Right atrium auricular region (tissue), 2 donors: ENCODE data around the gene SEC61G. TPM values are rescaled to one million over a fixed set of nuclear protein-coding genes. Genes with fewer than 3 reads are reported as not detected.

ENCODE experiments used
- DNase-seq: peaks from one replicate; pipeline ENCODE4 v3.0.0-alpha.2; 2019; ENCODE audit warnings: low spot score
- H3K27ac ChIP-seq, 2 donors: fragments of 200-600 bp; sonication (generic); 1 replicate in 1 of 2; 2 replicates in 1 of 2; pipeline ENCODE4 v1.5.1; 2016 to 2019
- H3K27me3 ChIP-seq, 2 donors: fragments of 200-600 bp; sonication (generic); one replicate each; pipeline versions ENCODE4 v1.5.1 to v1.6.0; 2017 to 2019
- H3K36me3 ChIP-seq: fragments of 200-600 bp; sonication (generic); one replicate; pipeline ENCODE4 v1.5.1; 2016
- H3K4me1 ChIP-seq, 2 donors: fragments of 200-600 bp; sonication (generic); one replicate each; pipeline versions ENCODE4 v1.5.1 to v1.6.0; 2017 to 2019
- H3K4me3 ChIP-seq, 2 donors: fragments of 200-600 bp; sonication (generic); 1 replicate in 1 of 2; 2 replicates in 1 of 2; pipeline ENCODE4 v1.5.1; 2017 to 2019; ENCODE audit warnings: mild to moderate bottlenecking in 1 of 2, moderate library complexity in 1 of 2
- H3K9me3 ChIP-seq, 2 donors: fragments of 200-600 bp; sonication (generic); one replicate each; pipeline ENCODE4 v1.5.1; 2019
- CTCF ChIP-seq, 2 donors: fragments of 200-600 bp; sonication (generic); IDR thresholded peaks; one replicate each; pipeline ENCODE4 v1.5.1; 2019; ENCODE audit warnings: antibody characterized with exemption in 2 of 2
- total RNA-seq, 2 donors: library from RNA; depleted of rRNA; stranded (reverse); fragments of >200 nt; gene quantifications; one replicate each; pipeline ENCODE4 v1.1.0, GENCODE V29; 2016

The SEC61G gene
- total RNA-seq: 100 to 1,000 TPM; 219 to 307 TPM

- TF ChIP-seq CTCF (IDR thresholded peaks at IDR 0.05): no peak
- Histone ChIP-seq H3K27me3 (no peaks in the 10 kb centered on the region), H3K36me3 (peaks cover 12% of the 10 kb centered on the region), H3K4me1 (peaks cover 0 to 26% of the 10 kb centered on the region in 2 donors), H3K27ac (peak within 1 kb of the TSS; percentile 93 to 94), H3K4me3 (peak within 1 kb of the TSS; percentile 88 to 100), H3K9me3 (no peaks in the 10 kb centered on the region)
- DNase-seq: peak; percentile 98
Observed at GRCh38 chr7:54758702-54759592, at the start of gene SEC61G. TSS of gene SEC61G (minus strand) at chr7:54759211. CDS start at chr7:54757588, 1,623 bp downstream.

GRCh38 chr7:54802841-54803240 lies 43.8 kb upstream of the SEC61G start:
- H3K27me3 ChIP-seq: no peaks in the 10 kb centered on the region
- no peak for DNase-seq
- no peaks in the 10 kb centered on the region for H3K36me3 ChIP-seq
- no peaks in the 10 kb centered on the region for H3K9me3 ChIP-seq
- no peak overlapping the region for H3K4me3 ChIP-seq
- no peak for TF ChIP-seq CTCF (IDR thresholded peaks at IDR 0.05)
- H3K4me1 ChIP-seq: no peaks in the 10 kb centered on the region
- no peak overlapping the region for H3K27ac ChIP-seq

- H3K27ac ChIP-seq: no peak overlapping the region
- no peak for DNase-seq
- H3K27me3 ChIP-seq: no peaks in the 10 kb centered on the region
- no peaks in the 10 kb centered on the region for H3K4me1 ChIP-seq
- TF ChIP-seq CTCF (IDR thresholded peaks at IDR 0.05): no peak
- H3K9me3 ChIP-seq: no peaks in the 10 kb centered on the region
- no peak overlapping the region for H3K4me3 ChIP-seq
- H3K36me3 ChIP-seq: no peaks in the 10 kb centered on the region
Observed at GRCh38 chr7:54802114-54802513, 43.1 kb upstream of the SEC61G start.

- Histone ChIP-seq H3K4me1 (no peaks in the 10 kb centered on the region), H3K4me3 (no peak overlapping the region), H3K27me3 (no peaks in the 10 kb centered on the region), H3K27ac (no peak overlapping the region), H3K9me3 (no peaks in the 10 kb centered on the region), H3K36me3 (no peaks in the 10 kb centered on the region)
- no peak for TF ChIP-seq CTCF (IDR thresholded peaks at IDR 0.05)
- DNase-seq: no peak
Observed at GRCh38 chr7:54799792-54800191, 40.8 kb upstream of the SEC61G start.

- no peaks in the 10 kb centered on the region for H3K27me3 ChIP-seq
- TF ChIP-seq CTCF (IDR thresholded peaks at IDR 0.05): no peak
- no peaks in the 10 kb centered on the region for H3K4me1 ChIP-seq
- H3K4me3 ChIP-seq: no peak overlapping the region
- no peaks in the 10 kb centered on the region for H3K36me3 ChIP-seq
- DNase-seq: no peak
- H3K27ac ChIP-seq: no peak overlapping the region
- H3K9me3 ChIP-seq: no peaks in the 10 kb centered on the region
Observed at GRCh38 chr7:54798530-54798929, 39.5 kb upstream of the SEC61G start.
